Measurements from ENCODE around the gene GNA15.
"Not testable (repeated sequence)": the region's sequence is repeated elsewhere in the genome, so short reads cannot be mapped to it uniquely, and the experiment has no call there.

The GNA15 gene

GRCh38 chr19:3135961-3136683, at the start of gene GNA15:
GNA15 (plus strand) TSS chr19:3136033; CDS start chr19:3136451, 418 bp downstream.
- DNase-seq = no peak

- no peak for DNase-seq
Measured at GRCh38 chr19:3087769-3088168, 48.1 kb upstream of the GNA15 start.

GRCh38 chr19:3089299-3089855, 46.5 kb upstream of the GNA15 start:
- not testable (repeated sequence) for DNase-seq

- DNase-seq = no peak
Measured at GRCh38 chr19:3094601-3095440, 41.0 kb upstream of the GNA15 start.

GRCh38 chr19:3095441-3096191, 40.2 kb upstream of the GNA15 start:
- DNase-seq = no peak

- no peak for DNase-seq
Measured at GRCh38 chr19:3096267-3096901, 39.4 kb upstream of the GNA15 start.

GRCh38 chr19:3096902-3097326, 38.9 kb upstream of the GNA15 start:
- no peak for DNase-seq

- DNase-seq = no peak
Measured at GRCh38 chr19:3097442-3097871, 38.4 kb upstream of the GNA15 start.

- DNase-seq = no peak
Measured at GRCh38 chr19:3098141-3098514, 37.7 kb upstream of the GNA15 start.

GRCh38 chr19:3098515-3099346, 37.1 kb upstream of the GNA15 start:
- DNase-seq = no peak

- no peak for DNase-seq
Measured at GRCh38 chr19:3099347-3100145, 36.3 kb upstream of the GNA15 start.

GRCh38 chr19:3100331-3100730, 35.5 kb upstream of the GNA15 start:
- no peak for DNase-seq

- DNase-seq = no peak
Measured at GRCh38 chr19:3100747-3101730, 34.8 kb upstream of the GNA15 start.

- DNase-seq = no peak
Measured at GRCh38 chr19:3102239-3103140, 33.3 kb upstream of the GNA15 start.

GRCh38 chr19:3104708-3104983, 31.2 kb upstream of the GNA15 start:
- no peak for DNase-seq

GRCh38 chr19:3105641-3106508, 30.0 kb upstream of the GNA15 start:
- no peak for DNase-seq

- no peak for DNase-seq
Measured at GRCh38 chr19:3106509-3107141, 29.2 kb upstream of the GNA15 start.
